Right cardiac atrium (tissue), 5 donors: ENCODE data around the gene TBX15. TPM values are rescaled to one million over a fixed set of nuclear protein-coding genes. Genes with fewer than 3 reads are reported as not detected.
"Not testable (repeated sequence)": the region's sequence is repeated elsewhere in the genome, so short reads cannot be mapped to it uniquely, and the experiment has no call there.

Experiments
- ATAC-seq, 2 donors: fragments of 200-7000 bp; cut with Tn5 transposase; one replicate each; pipeline versions ENCODE4 v1.8.0 to v1.9.1; 2020; ENCODE audit warnings: moderate library complexity in 2 of 2, mild to moderate bottlenecking in 1 of 2
- DNase-seq, 3 donors: peaks; one replicate each; pipeline ENCODE4 v3.0.0-alpha.2; 2020
- H3K27ac ChIP-seq: one replicate; pipeline ENCODE4 v1.5.1; 2013; ENCODE audit warnings: mild to moderate bottlenecking, low read length, control low read depth, moderate library complexity
- H3K27me3 ChIP-seq: one replicate; pipeline ENCODE4 v1.6.1; 2013; ENCODE audit not compliant: control insufficient read depth, insufficient read depth
- H3K4me1 ChIP-seq: one replicate; pipeline ENCODE4 v1.6.1; 2013; ENCODE audit warnings: low read length; ENCODE audit not compliant: control insufficient read depth, insufficient read depth
- H3K4me3 ChIP-seq: one replicate; pipeline ENCODE4 v1.5.1; 2013; ENCODE audit warnings: low read length, control low read depth
- H3K9me3 ChIP-seq: one replicate; pipeline ENCODE4 v1.6.1; 2013; ENCODE audit warnings: low read length; ENCODE audit not compliant: control insufficient read depth
- WGBS: extraction: QIAGEN DNeasy Blood & Tissue Kit; methylation state at CpG from one replicate; pipeline ENCODE4 v1.1.7; 2013; 5-methylcytosine and 5-hydroxymethylcytosine counted together
- intact Hi-C, 4 donors: fragments of 100-400 bp; cut with DNase I; formaldehyde crosslinking; loops; one replicate each; pipeline versions ENCODE4 v1.11.0 to v1.14.0; 2022 to 2023
- polyA plus RNA-seq: library from polyadenylated mRNA; stranded (reverse); fragments of 200-250 nt; gene quantifications from one replicate; pipeline ENCODE4 v1.2.3, GENCODE V29; 2013
- total RNA-seq, 4 donors: library from RNA; stranded (reverse); fragmentation: NEBNext Ultra II Directional; extraction: Animal tissue kit (Norgen Biotek cat#: 25700); gene quantifications; one replicate each; pipeline ENCODE4 v1.2.1, GENCODE V29; 2021
- donor health status: healthy with polysubstance abuse.
- donor health status: DM: no; HTN: yes; CAD: no.
- donor health status: DM: no; HTN: no; CAD: no.
- donor health status: DM: no; HTN: yes; CAD: no; lungs with severe emphysema.
- donor health status: DM: yes; HTN: yes; CAD: no.

The TBX15 gene
- total and polyA plus RNA-seq, 5 donors = 1.1 to 4.4 (median 2.3) TPM

GRCh38 chr1:118970451-118970850, 17.7 kb downstream of the TBX15 start:
- intact Hi-C loops = loop anchor here in 1 of 4 donors (10.0 kb wide), 1 partner anchor 76 kb away; no protein-coding TSS in a partner anchor
- Histone ChIP-seq H3K4me1 (no peaks in the 10 kb centered on the region), H3K27me3 (no peaks in the 10 kb centered on the region), H3K27ac (no peak overlapping the region), H3K9me3 (no peaks in the 10 kb centered on the region), H3K4me3 (no peak overlapping the region)
- 84% methylated on average over 2 of the region's 2 CpGs for WGBS
- ATAC-seq (no peak), DNase-seq (no peak)

DNA sequence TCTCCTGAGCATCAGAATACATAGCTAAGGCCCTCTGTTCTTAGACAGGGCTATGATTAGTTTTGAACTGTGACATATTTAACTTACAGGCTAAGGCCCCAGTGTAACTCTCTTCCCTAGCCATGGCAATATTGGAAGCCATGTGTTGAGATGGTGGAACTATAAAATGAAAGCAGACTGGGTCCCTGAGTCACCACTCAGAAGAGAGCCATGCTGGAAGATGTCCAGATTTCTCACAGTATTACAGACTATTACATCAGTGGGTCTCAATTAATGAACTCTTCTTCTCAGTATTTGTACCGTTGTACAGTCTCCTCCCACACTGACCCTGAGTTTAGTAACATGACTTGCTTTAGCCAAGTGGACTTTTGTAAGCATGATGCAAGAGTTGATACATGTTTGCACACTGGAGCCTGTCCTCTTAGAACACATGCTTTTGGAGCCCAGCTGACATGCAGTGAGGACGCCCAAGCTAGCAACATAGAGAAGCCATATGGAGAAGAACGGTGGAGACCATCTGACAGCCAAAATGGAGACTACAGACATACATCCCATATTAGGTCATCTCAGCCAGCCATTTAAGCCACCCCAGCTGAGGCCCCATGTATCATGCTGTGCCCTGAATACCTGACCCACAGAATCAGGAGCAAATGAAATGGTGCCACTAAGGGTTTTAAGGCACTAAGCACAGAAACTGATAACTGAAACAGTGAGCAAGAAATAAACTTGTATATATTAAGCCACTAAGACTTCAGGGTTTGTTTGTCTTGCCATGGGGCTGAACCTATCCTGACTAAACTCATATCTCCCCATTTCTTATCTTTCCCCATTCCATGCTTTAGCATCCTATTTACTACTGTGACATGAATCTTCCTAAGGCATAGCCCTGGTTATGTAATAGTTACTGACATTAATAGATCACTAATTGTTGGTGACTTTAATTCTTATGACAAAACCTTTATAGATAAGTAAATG, 24.4 kb downstream of the TBX15 start:
- no peak overlapping the region for H3K4me3 ChIP-seq
- intact Hi-C loops = no loop called here
- ATAC-seq = peak; percentile 78 to 88
- no peaks in the 10 kb centered on the region for H3K4me1 ChIP-seq
- peak in 1 of 3 donors; percentile 42 for DNase-seq
- H3K27me3 ChIP-seq = no peaks in the 10 kb centered on the region
- H3K9me3 ChIP-seq = no peaks in the 10 kb centered on the region
- WGBS = 67% methylated on average over 3 of the region's 3 CpGs
- no peak overlapping the region for H3K27ac ChIP-seq

- WGBS = 78% methylated on average over 2 of the region's 2 CpGs
- ATAC-seq = no peak
- Histone ChIP-seq H3K27me3 (no peaks in the 10 kb centered on the region), H3K4me3 (no peak overlapping the region), H3K27ac (no peak overlapping the region), H3K9me3 (no peaks in the 10 kb centered on the region), H3K4me1 (no peaks in the 10 kb centered on the region)
- no peak for DNase-seq
- intact Hi-C loops = no loop called here
These were observed 25.0 kb downstream of the TBX15 start for GRCh38 chr1:118963138-118963455.

DNA sequence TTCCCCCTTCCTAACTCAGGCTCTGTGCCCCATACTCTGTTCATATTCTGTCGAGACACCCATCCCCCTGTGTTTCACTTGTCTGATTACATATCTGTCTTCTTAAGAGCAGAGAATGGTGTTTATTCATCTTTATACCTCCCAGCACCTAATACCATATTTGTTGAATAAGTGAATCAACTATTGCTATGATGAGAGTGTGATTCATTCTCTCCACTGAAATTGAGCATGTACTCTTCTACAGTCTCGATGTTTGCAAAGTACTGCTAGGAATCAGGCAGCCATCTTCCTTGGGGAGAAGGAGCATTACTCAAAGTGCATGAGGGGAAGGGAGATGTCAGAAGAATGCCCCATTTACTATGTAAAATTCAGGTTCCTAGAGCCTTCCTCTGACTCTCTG, 27.0 kb downstream of the TBX15 start:
- ATAC-seq (no peak), DNase-seq (no peak)
- H3K27me3 ChIP-seq = no peaks in the 10 kb centered on the region
- no peak overlapping the region for H3K27ac ChIP-seq
- H3K4me3 ChIP-seq = no peak overlapping the region
- 85% methylated on average over 2 of the region's 2 CpGs for WGBS
- no peaks in the 10 kb centered on the region for H3K9me3 ChIP-seq
- no peaks in the 10 kb centered on the region for H3K4me1 ChIP-seq
- intact Hi-C loops = no loop called here

GRCh38 chr1:118960567-118961136, 27.5 kb downstream of the TBX15 start:
- ATAC-seq (peak; percentile 92 to 93), DNase-seq (peak; percentile 72 to 83 (median 80))
- H3K27me3 ChIP-seq = no peaks in the 10 kb centered on the region
- WGBS = 35% methylated on average over 7 of the region's 7 CpGs
- intact Hi-C loops = no loop called here
- H3K4me3 ChIP-seq = no peak overlapping the region
- H3K27ac ChIP-seq = peak overlapping the region; percentile 64
- no peaks in the 10 kb centered on the region for H3K9me3 ChIP-seq
- no peaks in the 10 kb centered on the region for H3K4me1 ChIP-seq

GRCh38 chr1:118960026-118960561, 28.0 kb downstream of the TBX15 start:
- Histone ChIP-seq H3K4me1 (no peaks in the 10 kb centered on the region), H3K4me3 (no peak overlapping the region), H3K9me3 (no peaks in the 10 kb centered on the region), H3K27me3 (no peaks in the 10 kb centered on the region), H3K27ac (peak overlapping the region; percentile 64)
- no peak for DNase-seq
- ATAC-seq = no peak
- intact Hi-C loops = no loop called here
- WGBS = 47% methylated on average over 7 of the region's 7 CpGs

- Histone ChIP-seq H3K9me3 (no peaks in the 10 kb centered on the region), H3K4me3 (no peak overlapping the region), H3K4me1 (no peaks in the 10 kb centered on the region), H3K27ac (no peak overlapping the region), H3K27me3 (no peaks in the 10 kb centered on the region)
- DNase-seq = no peak
- WGBS = 80% methylated on average over 1 of the region's 1 CpG
- intact Hi-C loops = no loop called here
- no peak for ATAC-seq
These were observed 29.1 kb downstream of the TBX15 start for GRCh38 chr1:118958937-118959631.

- intact Hi-C loops = no loop called here
- no peaks in the 10 kb centered on the region for H3K9me3 ChIP-seq
- no peak overlapping the region for H3K27ac ChIP-seq
- ATAC-seq (no peak), DNase-seq (no peak)
- no peaks in the 10 kb centered on the region for H3K4me1 ChIP-seq
- no peak overlapping the region for H3K4me3 ChIP-seq
- 53% methylated on average over 3 of the region's 3 CpGs for WGBS
- H3K27me3 ChIP-seq = no peaks in the 10 kb centered on the region
These were observed 30.0 kb downstream of the TBX15 start for GRCh38 chr1:118958140-118958539.

DNA sequence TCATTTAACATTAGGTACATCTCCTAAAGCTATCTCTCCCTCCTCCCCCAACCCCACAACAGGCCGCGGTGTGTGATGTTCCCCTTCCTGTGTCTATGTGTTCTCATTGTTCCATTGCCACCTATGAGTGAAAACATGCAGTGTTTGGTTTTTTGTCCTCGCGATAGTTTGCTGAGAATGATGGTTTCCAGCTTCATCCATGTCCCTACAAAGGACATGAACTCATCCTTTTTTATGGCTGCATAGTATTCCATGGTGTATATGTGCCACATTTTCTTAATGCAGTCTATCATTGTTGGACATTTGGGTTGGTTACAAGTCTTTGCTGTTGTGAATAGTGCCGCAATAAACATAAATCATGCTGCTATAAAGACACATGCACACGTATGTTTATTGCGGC, 30.6 kb downstream of the TBX15 start:
- 96% methylated on average over 7 of the region's 7 CpGs for WGBS
- H3K4me3 ChIP-seq, H3K27ac ChIP-seq, H3K9me3 ChIP-seq, ATAC-seq, DNase-seq, intact Hi-C loops, H3K27me3 ChIP-seq, H3K4me1 ChIP-seq: not testable (repeated sequence)

DNA sequence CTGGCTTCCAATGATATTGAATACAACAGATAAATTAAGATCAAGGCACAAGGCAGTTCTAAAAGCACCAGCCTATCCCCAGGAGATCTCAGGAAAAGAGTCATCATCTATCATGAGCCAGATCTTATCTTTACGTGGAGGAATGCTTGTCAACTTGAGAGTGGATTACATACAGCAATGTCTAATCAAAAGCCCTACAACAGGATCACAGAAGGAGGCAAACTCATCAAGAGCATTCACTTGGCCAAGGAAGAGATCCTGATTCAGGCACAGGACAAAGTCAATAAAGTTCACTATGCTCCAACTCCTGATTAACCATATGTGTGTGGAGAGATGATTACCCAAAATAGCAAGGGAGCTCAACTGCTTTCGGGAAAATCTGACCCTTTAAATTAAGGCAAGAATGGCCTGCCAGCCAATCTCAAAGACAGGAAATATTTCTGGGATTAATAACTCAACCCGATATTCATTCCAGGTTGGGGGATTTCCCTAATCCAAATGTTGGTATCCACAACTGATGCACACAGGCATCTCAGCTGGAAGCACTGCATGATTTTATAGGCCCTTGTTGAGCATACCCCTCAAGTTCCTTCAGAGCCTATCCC, 33.7 kb downstream of the TBX15 start:
- H3K27ac ChIP-seq = no peak overlapping the region
- DNase-seq (no peak), ATAC-seq (no peak)
- H3K9me3 ChIP-seq = no peaks in the 10 kb centered on the region
- no peak overlapping the region for H3K4me3 ChIP-seq
- 62% methylated on average over 3 of the region's 3 CpGs for WGBS
- H3K27me3 ChIP-seq = no peaks in the 10 kb centered on the region
- H3K4me1 ChIP-seq = peaks cover 2% of the 10 kb centered on the region
- intact Hi-C loops = no loop called here
